Loucy (cell line): ENCODE results near the gene SLC26A4.

ENCODE experiments used
- EZH2phosphoT487 ChIP-seq: fragments of 200-600 bp; IDR thresholded peaks from 2 replicates; pipeline ENCODE4 v1.6.1; 2018; ENCODE audit warnings: antibody characterized with exemption, mild to moderate bottlenecking, moderate library complexity, borderline replicate concordance
- TF ChIP-seq, protein P1 (sequence below): fragments of 200-600 bp; sonication (generic); conservative IDR thresholded peaks from 2 replicates; pipeline ENCODE4 v1.5.1; 2014; ENCODE audit warnings: mild to moderate bottlenecking, antibody characterized with exemption, low read length

DNA sequence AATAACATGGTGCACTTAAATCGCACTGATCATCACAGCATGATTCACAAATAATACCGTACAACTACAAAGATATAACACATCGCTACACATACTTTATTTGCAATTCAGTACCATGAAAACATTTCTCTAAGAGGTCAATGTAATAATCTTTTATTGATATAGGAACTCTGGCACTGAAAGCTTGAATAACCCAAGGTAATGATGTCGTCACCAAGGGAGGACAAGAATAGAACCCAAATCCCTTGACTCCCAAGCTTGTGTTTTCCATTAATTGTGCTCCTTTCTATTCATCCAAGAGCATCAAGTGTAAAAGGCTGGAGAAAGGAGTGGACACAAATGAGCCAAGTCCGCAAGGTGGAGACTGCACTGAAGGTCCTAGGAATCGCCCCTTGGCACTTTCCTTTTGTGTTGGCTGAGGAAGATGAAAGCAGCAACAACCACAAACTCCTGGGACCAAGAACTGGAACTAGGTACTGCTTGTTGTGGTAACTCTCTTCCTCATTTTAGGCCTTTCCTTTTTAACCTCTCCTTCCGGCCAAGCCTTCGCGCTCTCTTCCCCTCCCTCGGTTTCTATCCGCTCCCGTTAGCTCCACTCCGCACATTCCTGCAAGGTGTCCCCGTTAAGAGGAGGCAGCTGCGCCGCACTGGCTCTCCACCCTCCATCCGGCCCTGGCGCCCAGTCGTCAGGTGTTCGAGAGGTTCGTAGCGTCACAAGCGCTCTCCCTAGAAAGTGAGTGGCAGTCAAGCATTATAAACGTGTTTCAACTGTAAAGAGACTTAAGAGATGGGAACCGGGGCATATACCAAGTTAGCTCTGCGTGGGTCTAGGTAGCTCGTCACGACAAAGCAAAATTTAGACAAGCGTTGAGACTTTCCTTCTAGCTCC lies 82.3 kb downstream of the SLC26A4 start:
- TF ChIP-seq, protein P1, sequence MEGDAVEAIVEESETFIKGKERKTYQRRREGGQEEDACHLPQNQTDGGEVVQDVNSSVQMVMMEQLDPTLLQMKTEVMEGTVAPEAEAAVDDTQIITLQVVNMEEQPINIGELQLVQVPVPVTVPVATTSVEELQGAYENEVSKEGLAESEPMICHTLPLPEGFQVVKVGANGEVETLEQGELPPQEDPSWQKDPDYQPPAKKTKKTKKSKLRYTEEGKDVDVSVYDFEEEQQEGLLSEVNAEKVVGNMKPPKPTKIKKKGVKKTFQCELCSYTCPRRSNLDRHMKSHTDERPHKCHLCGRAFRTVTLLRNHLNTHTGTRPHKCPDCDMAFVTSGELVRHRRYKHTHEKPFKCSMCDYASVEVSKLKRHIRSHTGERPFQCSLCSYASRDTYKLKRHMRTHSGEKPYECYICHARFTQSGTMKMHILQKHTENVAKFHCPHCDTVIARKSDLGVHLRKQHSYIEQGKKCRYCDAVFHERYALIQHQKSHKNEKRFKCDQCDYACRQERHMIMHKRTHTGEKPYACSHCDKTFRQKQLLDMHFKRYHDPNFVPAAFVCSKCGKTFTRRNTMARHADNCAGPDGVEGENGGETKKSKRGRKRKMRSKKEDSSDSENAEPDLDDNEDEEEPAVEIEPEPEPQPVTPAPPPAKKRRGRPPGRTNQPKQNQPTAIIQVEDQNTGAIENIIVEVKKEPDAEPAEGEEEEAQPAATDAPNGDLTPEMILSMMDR: no peak
- no peak for TF ChIP-seq EZH2phosphoT487
